Activated T-cell treated with anti-CD3 and anti-CD28 coated beads, Interleukin-2, amount 50 U/mL, for 72 hours (primary cell): ENCODE results near the gene RTN4RL1. TPM values are rescaled to one million over a fixed set of nuclear protein-coding genes. Genes with fewer than 3 reads are reported as not detected.
A peak's percentile ranks its signal among the peaks of the same experiment; 100 is the strongest.

Experiments used
- ATAC-seq, 2 donors: fragments of 150-1000 bp; cut with Tn5 transposase; replicated peaks in 1 of 2; 2 replicates each; pipeline ENCODE4 v1.10.0; 2021; ENCODE audit warnings: moderate library complexity in 2 of 2, mild to moderate bottlenecking in 1 of 2
- DNase-seq, 2 donors: peaks; one replicate each; pipeline ENCODE4 v3.0.0; 2021 to 2022; ENCODE audit warnings: mixed read lengths in 1 of 2
- H3K27ac Mint-ChIP-seq: one replicate; pipeline ENCODE4 v1.8.0; 2022; ENCODE audit warnings: mild to moderate bottlenecking, moderate library complexity, mixed read lengths
- H3K27me3 Mint-ChIP-seq: one replicate; pipeline ENCODE4 v1.8.0; 2022; ENCODE audit warnings: low read depth, mixed read lengths
- H3K36me3 Mint-ChIP-seq, 2 donors: one replicate each; pipeline ENCODE4 v1.8.0; 2022; ENCODE audit warnings: mixed read lengths in 2 of 2, mild to moderate bottlenecking in 1 of 2; ENCODE audit not compliant: insufficient read depth in 2 of 2
- H3K4me1 Mint-ChIP-seq: one replicate; pipeline ENCODE4 v1.8.0; 2022; ENCODE audit warnings: low read depth, mixed read lengths
- H3K4me3 Mint-ChIP-seq, 2 donors: one replicate each; pipeline ENCODE4 v1.8.0; 2022; ENCODE audit warnings: mild to moderate bottlenecking in 2 of 2, mixed read lengths in 2 of 2, moderate library complexity in 2 of 2
- H3K9me3 Mint-ChIP-seq, 2 donors: one replicate each; pipeline ENCODE4 v1.8.0; 2022; ENCODE audit warnings: mixed read lengths in 2 of 2
- total RNA-seq, 2 donors: library from RNA; stranded (reverse); gene quantifications; one replicate each; pipeline ENCODE4 v1.2.3, GENCODE V29; 2022

The RTN4RL1 gene
- total RNA-seq, 2 donors from 2014 or later: 0.14 to 0.21 TPM

DNA sequence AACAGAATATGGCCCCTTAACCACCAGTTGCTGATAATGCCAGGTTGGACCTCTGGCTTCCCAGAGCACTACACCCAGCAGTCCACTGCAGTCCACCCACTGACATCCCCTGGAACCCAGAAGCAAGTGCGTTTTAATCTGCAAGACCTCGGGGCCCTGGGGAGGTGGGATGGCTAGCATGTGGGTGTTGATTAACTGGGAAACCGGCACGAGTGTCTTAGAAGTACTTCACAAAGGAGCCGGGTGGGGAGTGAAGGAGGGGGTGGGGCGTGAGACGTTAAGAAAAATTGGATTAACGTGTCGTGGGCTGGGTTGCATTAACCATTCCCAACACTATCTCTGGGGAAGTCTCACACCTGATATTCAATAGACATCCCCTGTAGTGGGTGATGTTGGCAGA is 23.7 kb upstream of the RTN4RL1 start:
- ATAC-seq (no peak), DNase-seq (no peak)
- peaks cover 17% of the 10 kb centered on the region for H3K27me3 Mint-ChIP-seq
- H3K4me1 Mint-ChIP-seq: peaks cover 34% of the 10 kb centered on the region
- H3K36me3 Mint-ChIP-seq: no peaks in the 10 kb centered on the region
- H3K27ac Mint-ChIP-seq: no peak overlapping the region
- peak overlapping the region; percentile 70 to 80 for H3K4me3 Mint-ChIP-seq
- no peaks in the 10 kb centered on the region for H3K9me3 Mint-ChIP-seq

DNA sequence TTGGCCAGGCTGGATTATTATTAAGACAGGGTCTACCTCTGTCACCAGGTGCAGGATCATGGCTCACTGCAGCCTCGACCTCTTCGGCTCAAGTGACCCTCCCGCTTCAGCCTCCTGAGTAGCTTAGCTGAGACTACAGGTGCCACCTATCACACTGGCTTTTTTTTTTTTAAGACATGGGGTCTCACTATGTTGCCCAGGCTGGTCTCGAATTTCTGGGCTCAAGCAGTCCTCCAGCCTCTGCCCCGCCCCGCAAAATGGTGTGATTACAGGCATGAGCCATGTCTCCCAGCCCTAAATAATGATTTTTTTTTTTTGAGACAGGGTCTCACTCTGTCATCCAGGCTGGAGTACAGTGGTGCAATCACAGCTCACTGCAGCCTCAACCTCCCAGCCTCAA is 22.5 kb upstream of the RTN4RL1 start:
- DNase-seq: no peak
- H3K27me3 Mint-ChIP-seq: peaks cover 17% of the 10 kb centered on the region
- H3K36me3 Mint-ChIP-seq: peaks cover 0 to 3% of the 10 kb centered on the region in 2 donors
- H3K9me3 Mint-ChIP-seq: no peaks in the 10 kb centered on the region
- H3K27ac Mint-ChIP-seq: no peak overlapping the region
- H3K4me1 Mint-ChIP-seq: peaks cover 38% of the 10 kb centered on the region
- ATAC-seq: no peak
- no peak overlapping the region for H3K4me3 Mint-ChIP-seq

DNA sequence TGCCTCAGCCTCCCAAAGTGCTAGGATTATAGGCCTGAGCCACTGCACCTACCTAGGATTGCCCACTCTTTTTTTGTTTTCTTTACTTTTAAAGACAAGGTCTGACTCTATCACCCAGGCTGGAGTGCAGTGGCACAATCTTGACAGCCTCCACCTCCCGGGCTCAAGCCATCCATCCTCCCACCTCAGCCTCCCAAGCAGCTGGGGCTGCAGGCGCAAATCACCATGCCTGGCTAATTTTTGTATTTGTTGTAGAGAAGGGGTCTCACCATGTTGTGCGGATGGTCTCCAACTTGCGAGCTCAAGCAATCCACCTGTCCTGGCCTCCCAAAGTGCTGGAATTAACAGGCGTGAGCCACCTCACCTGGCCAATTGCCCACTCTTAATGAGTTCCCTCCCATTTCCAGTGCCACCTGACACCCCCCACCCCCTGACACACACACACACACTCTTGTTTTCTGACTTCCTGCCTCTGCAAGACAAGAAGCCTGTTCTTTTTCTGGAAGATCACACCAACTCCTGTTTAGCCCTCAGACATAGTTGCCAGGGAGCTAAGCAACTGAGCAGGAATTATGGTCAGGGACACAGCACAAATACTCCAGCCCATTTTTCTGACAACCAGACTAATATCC is 19.2 kb upstream of the RTN4RL1 start:
- peaks cover 7% of the 10 kb centered on the region for H3K27me3 Mint-ChIP-seq
- H3K9me3 Mint-ChIP-seq: no peaks in the 10 kb centered on the region
- H3K27ac Mint-ChIP-seq: peak overlapping the region; percentile 55
- peaks cover 35% of the 10 kb centered on the region for H3K4me1 Mint-ChIP-seq
- H3K4me3 Mint-ChIP-seq: peak overlapping the region; percentile 15 to 27
- ATAC-seq (no peak), DNase-seq (no peak)
- peaks cover 2 to 7% of the 10 kb centered on the region in 2 donors for H3K36me3 Mint-ChIP-seq

DNA sequence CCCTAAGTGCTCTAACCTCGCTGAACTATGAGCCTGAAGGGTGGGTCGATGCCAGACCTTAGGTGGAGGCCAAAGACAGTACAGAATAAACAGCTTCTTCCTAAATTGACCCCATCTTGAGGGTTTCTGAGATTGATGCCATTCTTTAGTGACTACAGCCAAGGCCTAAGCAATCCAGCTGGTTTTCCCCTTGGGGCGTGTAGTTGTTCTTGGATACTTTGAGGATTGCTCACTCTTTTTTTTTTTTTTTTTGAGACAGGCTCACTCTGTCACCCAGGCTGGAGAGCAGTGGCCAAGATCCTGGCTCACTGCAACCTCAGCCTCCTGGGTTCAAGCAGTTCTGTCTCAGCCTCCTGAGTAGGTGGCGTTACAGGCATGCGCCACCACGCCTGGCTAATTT is 18.7 kb upstream of the RTN4RL1 start:
- no peak for DNase-seq
- Mint-ChIP-seq H3K27ac (peak overlapping the region; percentile 11), H3K9me3 (no peaks in the 10 kb centered on the region), H3K27me3 (peaks cover 7% of the 10 kb centered on the region), H3K36me3 (peaks cover 2 to 7% of the 10 kb centered on the region in 2 donors), H3K4me3 (peak overlapping the region in 1 of 2 donors; percentile 97), H3K4me1 (peaks cover 29% of the 10 kb centered on the region)
- no peak for ATAC-seq

DNA sequence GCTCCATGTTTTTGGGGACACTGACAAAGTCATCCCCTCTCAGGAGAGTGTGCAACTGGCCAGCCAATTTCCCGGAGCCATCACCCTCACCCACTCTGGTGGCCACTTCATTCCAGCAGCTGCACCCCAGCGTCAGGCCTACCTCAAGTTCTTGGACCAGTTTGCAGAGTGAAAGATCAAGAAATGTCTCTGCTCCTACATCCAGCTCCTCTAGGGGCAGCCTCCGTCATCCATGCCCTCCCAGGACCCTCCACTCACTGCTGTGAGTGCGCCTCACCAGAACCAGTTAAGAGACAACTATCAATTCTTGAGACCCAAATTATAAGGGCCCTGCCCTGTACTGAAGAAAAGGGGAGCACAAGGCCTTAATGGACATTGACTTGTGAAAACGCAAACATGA is 17.8 kb upstream of the RTN4RL1 start:
- H3K9me3 Mint-ChIP-seq: no peaks in the 10 kb centered on the region
- peaks cover 2% of the 10 kb centered on the region for H3K27me3 Mint-ChIP-seq
- H3K27ac Mint-ChIP-seq: peak overlapping the region; percentile 88
- peaks cover 26% of the 10 kb centered on the region for H3K4me1 Mint-ChIP-seq
- no peak for ATAC-seq
- peak overlapping the region; percentile 89 to 97 for H3K4me3 Mint-ChIP-seq
- DNase-seq: no peak
- H3K36me3 Mint-ChIP-seq: peaks cover 2 to 7% of the 10 kb centered on the region in 2 donors

DNA sequence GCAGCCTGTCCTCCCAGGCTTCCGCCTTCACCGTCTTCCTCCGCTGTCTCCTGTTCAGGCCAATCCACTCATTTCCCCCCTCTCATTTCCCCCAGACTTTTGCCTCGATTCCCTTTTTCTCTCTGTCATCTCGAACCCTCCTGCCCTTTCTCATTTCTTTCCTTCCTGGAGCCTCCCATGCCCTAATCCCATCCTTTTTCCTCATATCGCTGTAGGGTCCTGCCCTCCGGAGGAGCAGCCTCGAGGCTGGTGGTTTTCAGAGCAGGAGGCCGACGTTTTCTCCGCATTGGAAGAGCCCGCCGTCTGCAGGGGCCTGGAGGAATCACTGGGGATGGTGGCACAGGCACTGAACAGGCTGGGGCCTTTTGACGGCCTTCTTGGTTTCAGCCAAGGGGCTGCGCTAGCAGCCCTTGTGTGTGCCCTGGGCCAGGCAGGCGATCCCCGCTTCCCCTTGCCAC is 17.3 kb upstream of the RTN4RL1 start:
- H3K9me3 Mint-ChIP-seq: no peaks in the 10 kb centered on the region
- no peaks in the 10 kb centered on the region for H3K27me3 Mint-ChIP-seq
- peaks cover 2 to 7% of the 10 kb centered on the region in 2 donors for H3K36me3 Mint-ChIP-seq
- DNase-seq: no peak
- H3K4me3 Mint-ChIP-seq: peak overlapping the region; percentile 89 to 97
- peaks cover 26% of the 10 kb centered on the region for H3K4me1 Mint-ChIP-seq
- H3K27ac Mint-ChIP-seq: peak overlapping the region; percentile 88
- no peak for ATAC-seq

DNA sequence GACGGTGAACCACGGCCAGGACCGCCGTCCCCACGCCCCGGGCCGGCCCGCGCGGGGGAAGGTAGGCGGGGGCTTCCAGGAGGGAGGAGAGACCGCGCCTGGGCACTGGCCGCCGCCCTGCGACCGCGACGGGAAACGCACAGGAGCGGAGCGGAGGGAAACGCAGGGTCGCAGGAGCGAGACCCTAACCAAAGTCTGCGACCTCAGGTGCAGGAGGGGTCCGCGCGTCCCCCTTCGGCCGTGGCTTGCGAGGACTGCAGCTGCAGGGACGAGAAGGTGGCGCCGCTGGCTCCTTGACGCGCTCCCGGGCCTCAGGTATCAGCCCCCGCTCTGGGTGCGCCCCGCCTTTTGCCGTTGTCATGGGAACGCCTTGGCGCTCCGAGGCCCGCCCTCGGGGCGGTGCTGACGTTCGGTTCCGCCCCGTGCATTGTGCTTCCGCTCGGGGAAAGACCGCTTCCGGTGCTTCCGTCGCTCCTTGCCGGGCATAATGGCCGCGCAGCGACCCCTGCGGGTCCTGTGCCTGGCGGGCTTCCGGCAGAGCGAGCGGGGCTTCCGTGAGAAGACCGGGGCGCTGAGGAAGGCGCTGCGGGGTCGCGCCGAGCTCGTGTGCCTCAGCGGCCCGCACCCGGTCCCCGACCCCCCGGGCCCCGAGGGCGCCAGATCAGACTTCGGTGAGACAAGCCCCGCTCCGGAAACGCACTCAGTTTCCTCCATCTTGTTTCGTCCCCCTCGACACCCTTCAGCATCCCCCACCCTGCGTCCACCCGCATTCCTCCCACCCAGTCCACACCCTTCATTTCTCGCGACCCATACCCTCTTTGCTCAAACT is 16.6 kb upstream of the RTN4RL1 start, which contains the start of gene OVCA2:
TSS of gene OVCA2 (plus strand) at position 462 of the 829 bp plus-strand sequence. CDS start at position 488, 26 bp downstream.
- Mint-ChIP-seq H3K36me3 (peaks cover 2 to 7% of the 10 kb centered on the region in 2 donors), H3K4me3 (peak within 1 kb of the TSS; percentile 89 to 97), H3K9me3 (no peaks in the 10 kb centered on the region), H3K27ac (peak within 1 kb of the TSS; percentile 88), H3K4me1 (peaks cover 26% of the 10 kb centered on the region), H3K27me3 (no peaks in the 10 kb centered on the region)
- DNase-seq (peak; percentile 96 to 97), ATAC-seq (peak; percentile 96)

DNA sequence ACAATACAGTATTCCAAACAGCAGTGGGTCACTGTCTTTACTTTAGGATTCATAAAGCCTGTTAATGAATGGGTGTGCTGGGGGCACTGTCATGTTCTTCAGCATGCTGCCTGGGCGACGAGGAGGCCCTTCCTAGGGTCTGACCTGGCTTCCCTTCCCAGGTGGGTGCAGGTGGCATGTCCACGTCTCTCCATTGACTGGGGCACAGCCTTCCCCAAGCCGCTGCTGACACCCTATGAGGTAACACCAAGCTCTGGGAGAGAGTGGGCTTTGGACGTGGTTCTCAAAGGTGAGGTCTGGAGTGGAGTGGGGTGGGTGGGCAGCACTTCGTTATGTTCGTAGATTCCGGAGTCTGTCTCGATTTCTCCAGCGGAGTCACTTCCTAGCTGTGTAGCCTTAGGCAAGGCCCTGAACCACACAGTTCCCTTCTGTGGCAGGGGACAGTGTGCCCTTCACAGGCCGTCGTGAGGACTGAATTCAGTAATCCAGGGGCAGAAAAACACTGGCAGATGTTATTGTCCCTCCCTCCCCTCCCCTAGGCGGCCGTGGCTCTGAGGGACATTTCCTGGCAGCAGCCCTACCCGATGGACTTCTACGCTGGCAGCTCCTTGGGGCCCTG is 15.9 kb upstream of the RTN4RL1 start:
- no peak overlapping the region for H3K27ac Mint-ChIP-seq
- peaks cover 2 to 10% of the 10 kb centered on the region in 2 donors for H3K36me3 Mint-ChIP-seq
- H3K4me3 Mint-ChIP-seq: peak overlapping the region; percentile 89 to 97
- ATAC-seq (no peak), DNase-seq (no peak)
- no peaks in the 10 kb centered on the region for H3K27me3 Mint-ChIP-seq
- no peaks in the 10 kb centered on the region for H3K9me3 Mint-ChIP-seq
- H3K4me1 Mint-ChIP-seq: peaks cover 26% of the 10 kb centered on the region

DNA sequence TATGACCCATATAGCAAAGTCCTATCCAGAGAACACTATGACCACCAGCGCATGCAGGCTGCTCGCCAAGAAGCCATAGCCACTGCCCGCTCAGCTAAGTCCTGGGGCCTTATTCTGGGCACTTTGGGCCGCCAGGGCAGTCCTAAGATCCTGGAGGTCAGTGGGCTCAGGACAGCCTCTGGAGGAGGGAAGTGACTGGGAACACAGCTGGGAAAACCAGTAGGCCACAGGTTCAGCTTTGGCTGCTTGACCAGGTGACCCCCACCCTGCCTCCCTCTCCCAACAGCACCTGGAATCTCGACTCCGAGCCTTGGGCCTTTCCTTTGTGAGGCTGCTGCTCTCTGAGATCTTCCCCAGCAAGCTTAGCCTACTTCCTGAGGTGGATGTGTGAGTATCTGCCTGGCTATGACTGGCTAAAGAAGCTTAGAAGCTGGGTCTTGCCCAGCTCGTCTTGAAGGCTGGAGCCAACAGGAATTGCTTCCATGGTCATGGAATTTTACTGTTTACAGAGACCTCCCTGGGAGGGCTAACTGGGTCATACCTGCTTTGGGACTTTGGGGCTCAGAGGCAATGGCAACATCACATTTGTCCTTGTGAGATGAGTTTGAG is 15.2 kb upstream of the RTN4RL1 start:
- Mint-ChIP-seq H3K27ac (no peak overlapping the region), H3K36me3 (peaks cover 2 to 10% of the 10 kb centered on the region in 2 donors), H3K9me3 (no peaks in the 10 kb centered on the region), H3K4me1 (peaks cover 26% of the 10 kb centered on the region), H3K27me3 (no peaks in the 10 kb centered on the region), H3K4me3 (peak overlapping the region; percentile 29 to 97)
- no peak for DNase-seq
- no peak for ATAC-seq

DNA sequence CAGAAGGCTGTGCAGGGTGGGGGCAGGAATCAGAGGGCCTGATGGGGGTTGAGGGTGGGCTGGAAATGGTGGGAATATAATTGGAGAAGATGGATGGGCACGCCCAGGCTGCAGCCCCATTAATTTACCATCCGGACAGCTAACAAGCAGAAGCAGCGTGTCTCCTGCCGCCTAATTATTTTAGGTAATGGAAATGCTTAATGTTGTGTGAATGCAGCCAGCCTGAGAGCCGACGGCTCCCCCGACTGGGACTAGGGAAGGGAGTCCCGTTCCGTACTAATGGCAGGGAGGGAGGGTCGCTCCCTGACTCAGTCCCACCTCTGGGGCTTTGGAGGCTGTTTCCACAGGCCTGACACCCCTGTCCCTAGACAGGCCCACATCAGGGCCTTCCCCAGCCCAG is 12.0 kb upstream of the RTN4RL1 start:
- peaks cover 1 to 4% of the 10 kb centered on the region in 2 donors for H3K36me3 Mint-ChIP-seq
- no peak for DNase-seq
- no peaks in the 10 kb centered on the region for H3K9me3 Mint-ChIP-seq
- no peak for ATAC-seq
- H3K27me3 Mint-ChIP-seq: no peaks in the 10 kb centered on the region
- H3K4me1 Mint-ChIP-seq: peaks cover 2% of the 10 kb centered on the region
- H3K27ac Mint-ChIP-seq: no peak overlapping the region
- no peak overlapping the region for H3K4me3 Mint-ChIP-seq

DNA sequence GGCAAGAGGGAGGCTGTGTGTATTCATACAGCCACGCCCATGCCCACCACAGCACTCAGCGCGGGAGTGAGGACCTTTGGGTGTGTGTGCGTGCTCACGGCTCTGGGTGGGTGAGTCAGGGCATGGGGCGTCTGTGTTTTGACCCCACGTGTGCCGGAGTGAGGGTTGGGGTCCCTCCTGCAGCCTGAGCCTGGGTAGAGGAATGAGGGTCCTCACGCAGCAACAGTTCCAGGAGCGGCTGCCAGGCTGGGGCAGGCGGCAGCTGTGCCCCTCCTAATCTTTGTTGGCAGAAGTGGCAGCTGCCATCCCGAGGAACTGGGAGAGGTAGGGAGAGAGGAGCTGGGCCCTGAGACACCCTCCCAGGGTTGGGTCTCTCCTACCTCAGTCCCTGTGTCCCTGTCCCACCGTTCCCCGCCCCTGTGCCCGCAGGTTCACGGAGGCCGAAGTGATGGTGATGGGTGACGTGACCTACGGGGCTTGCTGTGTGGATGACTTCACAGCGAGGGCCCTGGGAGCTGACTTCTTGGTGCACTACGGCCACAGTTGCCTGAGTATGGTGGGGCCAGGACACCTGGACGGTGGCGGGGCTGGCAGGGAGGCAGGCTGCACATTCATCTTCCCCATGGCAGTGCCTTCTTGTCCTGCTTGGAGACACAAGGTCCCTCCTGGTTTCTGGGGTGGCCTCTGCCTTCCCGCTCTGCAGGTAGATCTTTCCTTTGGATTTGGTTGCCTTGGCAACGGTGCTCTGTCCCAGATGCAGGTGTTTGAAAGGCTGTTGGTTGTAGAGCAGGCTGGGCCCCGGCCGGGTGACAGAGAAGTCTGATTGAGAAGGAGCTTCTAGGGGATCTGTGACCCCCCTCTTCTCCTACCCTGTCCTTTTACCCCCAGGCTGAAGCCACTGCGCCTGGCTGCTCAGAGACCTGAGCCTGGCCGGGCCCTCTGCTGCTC is 10.7 kb upstream of the RTN4RL1 start:
- ATAC-seq: no peak
- peaks cover 4% of the 10 kb centered on the region for H3K4me1 Mint-ChIP-seq
- no peak for DNase-seq
- no peak overlapping the region for H3K4me3 Mint-ChIP-seq
- no peaks in the 10 kb centered on the region for H3K27me3 Mint-ChIP-seq
- no peak overlapping the region for H3K27ac Mint-ChIP-seq
- peaks cover 0 to 3% of the 10 kb centered on the region in 2 donors for H3K36me3 Mint-ChIP-seq
- H3K9me3 Mint-ChIP-seq: no peaks in the 10 kb centered on the region
